ENCODE measurements around the gene PBXIP1. TPM values are rescaled to one million over a fixed set of nuclear protein-coding genes. Genes with fewer than 3 reads are reported as not detected.

PBXIP1 gene
- total and polyA plus RNA-seq, 7 donors: 13.6 to 149 (median 77.7) TPM

DNA sequence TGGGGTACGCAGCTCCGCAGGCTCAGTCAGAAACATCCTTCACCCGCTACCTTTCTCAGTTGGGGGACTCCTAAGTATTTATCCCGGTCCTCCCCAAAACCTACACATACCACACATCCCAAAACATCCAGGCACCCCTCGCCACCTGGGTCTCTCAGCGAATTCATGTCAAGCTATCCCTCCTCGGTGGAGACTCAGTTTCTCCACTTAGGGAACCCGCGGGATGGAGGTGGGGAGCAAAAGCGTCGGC is 45.5 kb upstream of the PBXIP1 start:
- 1% methylated on average over 11 of the region's 11 CpGs for WGBS, 3 donors
- Histone ChIP-seq H3K9me3 (no peaks in the 10 kb centered on the region), H3K4me1 (peaks cover 37% of the 10 kb centered on the region), H3K27me3 (ENCODE audit: insufficient read depth in 3 of 3, low read length in 2 of 3) (no peaks in the 10 kb centered on the region), H3K4me3 (peak overlapping the region; percentile 78), H3K27ac (peak overlapping the region; percentile 91), H3K36me3 (ENCODE audit: insufficient read depth in 1 of 2, low read depth in 1 of 2) (no peaks in the 10 kb centered on the region)
- intact Hi-C loops (cut with DNase I): loop anchor here in 1 of 2 donors (5.0 kb wide), 1 partner anchor 39 kb away; the partner anchor contains the start of gene PYGO2
- DNase-seq (no peak), ATAC-seq (no peak)
- TF ChIP-seq, protein P1, sequence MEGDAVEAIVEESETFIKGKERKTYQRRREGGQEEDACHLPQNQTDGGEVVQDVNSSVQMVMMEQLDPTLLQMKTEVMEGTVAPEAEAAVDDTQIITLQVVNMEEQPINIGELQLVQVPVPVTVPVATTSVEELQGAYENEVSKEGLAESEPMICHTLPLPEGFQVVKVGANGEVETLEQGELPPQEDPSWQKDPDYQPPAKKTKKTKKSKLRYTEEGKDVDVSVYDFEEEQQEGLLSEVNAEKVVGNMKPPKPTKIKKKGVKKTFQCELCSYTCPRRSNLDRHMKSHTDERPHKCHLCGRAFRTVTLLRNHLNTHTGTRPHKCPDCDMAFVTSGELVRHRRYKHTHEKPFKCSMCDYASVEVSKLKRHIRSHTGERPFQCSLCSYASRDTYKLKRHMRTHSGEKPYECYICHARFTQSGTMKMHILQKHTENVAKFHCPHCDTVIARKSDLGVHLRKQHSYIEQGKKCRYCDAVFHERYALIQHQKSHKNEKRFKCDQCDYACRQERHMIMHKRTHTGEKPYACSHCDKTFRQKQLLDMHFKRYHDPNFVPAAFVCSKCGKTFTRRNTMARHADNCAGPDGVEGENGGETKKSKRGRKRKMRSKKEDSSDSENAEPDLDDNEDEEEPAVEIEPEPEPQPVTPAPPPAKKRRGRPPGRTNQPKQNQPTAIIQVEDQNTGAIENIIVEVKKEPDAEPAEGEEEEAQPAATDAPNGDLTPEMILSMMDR (IDR thresholded peaks at IDR 0.05): no peak

DNA sequence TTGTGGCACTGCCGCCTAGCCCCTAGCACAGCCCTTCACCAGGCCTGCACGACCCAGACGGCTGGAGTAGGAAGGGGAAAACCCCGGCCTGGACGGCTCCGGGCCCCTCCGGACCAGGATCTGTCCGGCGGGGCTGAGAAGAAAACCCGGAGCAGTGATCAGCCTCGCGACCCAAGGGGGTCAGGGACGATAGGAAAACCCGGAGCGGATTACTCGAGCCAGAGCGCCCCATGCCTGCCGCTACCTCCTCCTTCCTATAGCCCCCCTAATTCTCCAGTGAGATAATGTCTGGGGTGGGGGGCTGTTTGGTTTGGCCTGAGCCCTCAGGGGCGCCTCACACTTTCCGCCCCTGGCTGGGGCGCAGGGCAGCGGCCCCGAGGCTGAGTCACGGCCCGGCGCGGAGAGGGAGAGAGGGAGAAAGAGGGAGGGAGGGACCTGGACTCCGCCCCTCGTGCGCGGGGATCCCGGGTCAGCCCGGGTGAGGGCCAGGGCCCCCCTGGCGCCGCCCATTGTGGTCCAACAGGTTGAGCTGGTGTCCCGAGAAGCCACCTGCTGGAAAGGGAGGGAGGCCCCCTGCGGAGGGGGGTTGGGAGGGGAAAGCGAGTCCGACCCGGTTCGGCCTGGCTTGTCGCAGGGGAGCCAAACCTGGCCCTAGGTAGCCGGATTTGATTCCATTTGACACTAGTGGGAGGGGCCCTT is 45.0 kb upstream of the PBXIP1 start:
- Histone ChIP-seq H3K36me3 (ENCODE audit: insufficient read depth in 1 of 2, low read depth in 1 of 2) (no peaks in the 10 kb centered on the region), H3K27ac (peak overlapping the region; percentile 91), H3K4me3 (peak overlapping the region; percentile 78), H3K4me1 (peaks cover 32% of the 10 kb centered on the region), H3K27me3 (ENCODE audit: insufficient read depth in 3 of 3, low read length in 2 of 3) (no peaks in the 10 kb centered on the region), H3K9me3 (no peaks in the 10 kb centered on the region)
- peak; percentile 60 to 65 (median 64) for ATAC-seq
- peak; percentile 91 to 96 for DNase-seq
- intact Hi-C loops (cut with DNase I): loop anchor here in 1 of 2 donors (5.0 kb wide), 1 partner anchor 39 kb away; the partner anchor contains the start of gene PYGO2
- WGBS, 3 donors: 0 to 1% (median 0%) methylated on average over 27 to 43 of the region's 43 CpGs
- TF ChIP-seq, protein P1 (IDR thresholded peaks at IDR 0.05): peak; percentile 2

DNA sequence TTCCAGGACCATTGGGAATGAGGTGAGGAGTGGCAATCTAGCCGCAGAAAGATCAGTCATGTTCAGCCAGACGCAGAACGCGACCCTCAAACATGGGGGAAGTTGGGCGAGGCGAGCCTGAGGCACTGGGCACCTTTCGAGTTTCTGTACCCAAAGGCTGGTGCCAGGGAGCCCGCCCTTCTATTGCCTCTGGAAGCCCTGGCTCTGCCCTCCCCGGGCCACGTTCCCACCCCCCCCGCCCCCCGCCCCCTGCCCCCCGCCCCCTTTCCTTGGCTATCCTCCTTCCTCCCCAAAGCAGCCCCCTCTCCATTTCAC is 44.5 kb upstream of the PBXIP1 start:
- H3K4me3 ChIP-seq: peak overlapping the region; percentile 78
- no peaks in the 10 kb centered on the region for H3K9me3 ChIP-seq
- H3K36me3 ChIP-seq (ENCODE audit: insufficient read depth in 1 of 2, low read depth in 1 of 2): no peaks in the 10 kb centered on the region
- H3K27me3 ChIP-seq (ENCODE audit: insufficient read depth in 3 of 3, low read length in 2 of 3): no peaks in the 10 kb centered on the region
- 0 to 1% (median 0%) methylated on average over 8 to 13 of the region's 13 CpGs for WGBS, 3 donors
- DNase-seq (no peak), ATAC-seq (no peak)
- peak overlapping the region; percentile 91 for H3K27ac ChIP-seq
- intact Hi-C loops (cut with DNase I): loop anchor here in 1 of 2 donors (5.0 kb wide), 1 partner anchor 38 kb away; the partner anchor contains the start of gene PYGO2
- TF ChIP-seq, protein P1 (IDR thresholded peaks at IDR 0.05): no peak
- H3K4me1 ChIP-seq: peaks cover 28% of the 10 kb centered on the region

DNA sequence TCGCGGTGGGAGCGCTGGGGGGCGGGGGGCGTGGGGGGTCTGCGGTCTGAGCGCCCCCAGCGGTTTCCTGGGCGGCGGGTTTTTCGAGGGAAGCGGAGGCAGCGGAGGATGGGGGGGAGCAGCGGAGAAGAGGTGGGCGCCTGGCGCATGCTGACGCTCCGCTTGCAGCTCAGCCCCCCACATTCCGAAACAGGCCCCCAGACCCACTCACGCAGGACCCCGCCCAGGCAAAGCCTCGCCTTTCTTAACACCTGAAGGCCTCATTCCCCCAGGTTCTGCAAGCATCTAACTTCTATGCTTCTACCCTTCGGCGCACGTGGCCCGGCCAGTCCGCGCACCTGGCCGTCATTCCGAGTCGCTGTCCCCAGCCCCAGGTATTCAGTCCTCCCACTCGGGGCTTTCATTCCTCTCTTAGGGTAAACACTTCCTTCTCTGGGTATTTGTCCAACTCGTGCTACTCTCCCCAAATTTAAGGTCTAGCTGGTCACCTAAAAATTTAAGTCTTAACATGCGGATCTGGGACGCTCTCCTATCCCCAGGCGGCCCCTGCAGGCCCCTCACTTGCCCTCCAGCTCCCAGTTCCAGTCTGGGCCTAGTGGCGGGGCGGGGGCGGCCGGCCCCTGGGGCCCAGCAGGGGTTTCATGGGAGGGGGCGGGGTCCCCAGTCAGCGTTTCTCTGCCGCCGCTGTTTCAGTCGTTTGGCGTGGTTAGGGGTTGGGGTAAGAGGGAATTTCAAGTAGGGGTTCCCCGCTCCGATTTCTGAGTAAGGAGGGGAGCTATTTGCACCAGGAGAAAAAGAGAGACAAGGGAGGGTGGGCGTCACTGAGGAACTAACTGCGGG is 43.9 kb upstream of the PBXIP1 start:
- no peaks in the 10 kb centered on the region for H3K27me3 ChIP-seq (ENCODE audit: insufficient read depth in 3 of 3, low read length in 2 of 3)
- ATAC-seq (no peak), DNase-seq (peak in 1 of 2 donors; percentile 60)

More for the DNA sequence above, 43.9 kb upstream of the PBXIP1 start:
- Histone ChIP-seq H3K36me3 (ENCODE audit: insufficient read depth in 1 of 2, low read depth in 1 of 2) (no peaks in the 10 kb centered on the region), H3K27ac (peak overlapping the region; percentile 91), H3K4me1 (peaks cover 22% of the 10 kb centered on the region), H3K9me3 (no peaks in the 10 kb centered on the region), H3K4me3 (peak overlapping the region; percentile 78)
- TF ChIP-seq, protein P1 (IDR thresholded peaks at IDR 0.05): no peak
- intact Hi-C loops (cut with DNase I): loop anchor here (1.0 to 5.0 kb wide), 2 partner anchors 37 to 43 kb away; partner anchors contain the start of genes PBXIP1 (in 1 of the 2) and PYGO2 (in 1 of the 2)
- WGBS, 3 donors: 1 to 2% (median 1%) methylated on average over 31 to 50 of the region's 50 CpGs
